RCC 7860 (cell line): Measurements from ENCODE around the gene ATP2A2.
"Not testable (repeated sequence)": the region's sequence is repeated elsewhere in the genome, so short reads cannot be mapped to it uniquely, and the experiment has no call there.

Source experiments
- DNase-seq: peaks from one replicate; pipeline ENCODE4 v3.0.0-alpha.2; 2015; ENCODE audit warnings: low spot score
- FAIRE-seq: peaks from 2 replicates; lab custom pipeline; 2012; peaks lifted over from hg19 to GRCh38; lab: Jason Lieb, UNC

Gene ATP2A2

GRCh38 chr12:110280779-110281548 is at the start of gene ATP2A2:
TSS of gene ATP2A2 (plus strand) at chr12:110281247. CDS start at chr12:110281790, 543 bp downstream.
- FAIRE-seq (no peak), DNase-seq (peak; percentile 73)

- DNase-seq, result no peak
- no peak for FAIRE-seq
Observed at GRCh38 chr12:110233212-110233903, 47.7 kb upstream of the ATP2A2 start.

DNA sequence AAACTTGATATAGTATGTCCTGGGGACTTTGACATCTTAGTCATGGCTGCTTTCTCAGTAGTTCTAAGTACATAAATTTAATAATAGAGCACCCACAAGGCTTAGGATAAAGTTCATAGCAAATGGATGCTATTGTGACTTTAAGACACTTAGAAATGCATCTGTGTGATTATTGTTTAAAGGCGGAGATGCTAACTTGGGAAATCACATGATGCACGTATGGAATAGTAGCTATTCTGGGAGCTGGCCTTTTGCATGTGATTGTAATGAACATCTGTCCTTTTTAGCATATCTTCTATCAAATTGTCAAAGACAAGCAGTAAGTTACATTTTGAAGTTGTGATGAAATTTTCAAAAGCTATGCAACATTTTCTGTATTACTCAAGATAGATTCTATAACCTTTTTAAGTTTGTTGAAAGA is 46.7 kb upstream of the ATP2A2 start:
- FAIRE-seq, result no peak
- no peak for DNase-seq

DNA sequence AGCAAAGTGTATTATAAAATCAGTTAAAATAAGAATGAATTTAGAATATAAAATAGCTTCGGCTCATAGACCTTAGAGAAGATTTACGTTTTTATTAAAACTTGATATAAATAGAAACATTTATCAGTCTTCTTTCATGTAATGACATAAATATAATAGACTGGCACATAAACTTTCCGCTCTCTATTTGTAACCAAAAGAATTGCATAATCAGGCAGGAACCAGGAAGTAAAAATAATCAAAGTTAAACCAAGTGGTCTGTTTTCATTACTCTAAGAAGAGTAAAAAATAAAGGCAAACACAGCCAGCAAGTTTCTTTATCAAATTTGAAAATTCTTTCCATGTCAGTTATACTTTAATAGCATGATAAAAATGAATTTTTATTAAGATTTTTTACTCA is 46.3 kb upstream of the ATP2A2 start:
- no peak for DNase-seq
- no peak for FAIRE-seq

DNA sequence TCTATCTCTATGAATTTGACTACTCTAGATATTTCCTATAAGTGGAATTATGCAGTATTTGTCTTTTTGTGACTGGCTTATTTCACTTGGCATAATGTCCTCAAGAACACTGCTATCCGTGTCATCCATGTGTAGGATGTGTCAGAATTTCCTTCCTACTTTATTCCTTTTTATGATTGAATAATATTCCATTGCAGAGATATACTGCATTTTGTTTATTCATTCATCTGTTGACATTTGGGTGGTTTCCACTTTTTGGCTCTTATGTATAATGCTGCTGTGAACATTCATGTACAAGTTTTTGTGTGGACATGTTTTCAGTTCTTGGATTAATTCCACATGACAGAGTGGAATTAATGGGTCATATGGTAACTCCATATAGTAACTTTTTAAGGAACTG is 45.7 kb upstream of the ATP2A2 start:
- FAIRE-seq (no peak), DNase-seq (no peak)

DNA sequence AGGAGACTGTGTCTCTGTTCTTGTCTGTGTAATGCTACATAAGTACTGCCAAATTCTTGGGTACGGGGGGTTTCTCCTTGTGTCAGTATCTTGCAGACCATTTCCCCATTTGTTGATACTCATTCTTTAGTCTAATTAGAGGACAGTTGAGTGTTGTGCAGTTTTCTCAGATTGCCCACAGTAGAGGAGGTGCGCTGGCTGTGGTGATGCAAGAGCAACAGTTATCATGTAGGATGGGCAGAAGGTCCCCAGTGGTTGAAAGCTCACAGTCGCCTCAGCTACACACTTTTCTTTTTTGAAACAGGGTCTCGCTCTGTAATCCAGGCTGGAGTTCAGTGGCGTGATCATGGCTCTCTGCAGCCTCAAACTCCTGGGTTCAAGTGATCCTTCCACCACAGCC is 37.8 kb upstream of the ATP2A2 start:
- FAIRE-seq (no peak), DNase-seq (no peak)

DNA sequence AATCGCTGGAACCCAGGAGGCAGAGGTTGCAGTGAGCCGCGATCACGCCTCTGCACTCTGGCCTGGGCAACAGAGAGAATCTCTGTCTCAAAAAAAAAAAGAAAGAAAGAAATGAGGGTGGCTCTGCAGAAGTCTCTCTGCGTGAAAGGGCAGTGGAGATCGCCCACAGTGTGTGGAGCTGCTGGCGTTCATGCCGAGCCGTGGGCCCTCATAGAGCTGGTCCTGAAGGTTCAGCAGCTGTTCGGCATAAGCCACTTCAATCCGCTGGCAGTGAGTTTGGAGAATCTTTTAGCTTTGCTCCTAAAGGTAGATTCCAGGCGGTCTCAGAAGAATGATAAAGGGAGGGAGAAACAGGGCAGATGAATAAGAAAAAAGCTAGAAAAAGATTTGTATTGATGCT is 36.7 kb upstream of the ATP2A2 start:
- FAIRE-seq (no peak), DNase-seq (no peak)

GRCh38 chr12:110244829-110245228 is 36.2 kb upstream of the ATP2A2 start:
- no peak for FAIRE-seq
- DNase-seq, result no peak

GRCh38 chr12:110245369-110245772 is 35.7 kb upstream of the ATP2A2 start:
- no peak for FAIRE-seq
- DNase-seq, result no peak

DNA sequence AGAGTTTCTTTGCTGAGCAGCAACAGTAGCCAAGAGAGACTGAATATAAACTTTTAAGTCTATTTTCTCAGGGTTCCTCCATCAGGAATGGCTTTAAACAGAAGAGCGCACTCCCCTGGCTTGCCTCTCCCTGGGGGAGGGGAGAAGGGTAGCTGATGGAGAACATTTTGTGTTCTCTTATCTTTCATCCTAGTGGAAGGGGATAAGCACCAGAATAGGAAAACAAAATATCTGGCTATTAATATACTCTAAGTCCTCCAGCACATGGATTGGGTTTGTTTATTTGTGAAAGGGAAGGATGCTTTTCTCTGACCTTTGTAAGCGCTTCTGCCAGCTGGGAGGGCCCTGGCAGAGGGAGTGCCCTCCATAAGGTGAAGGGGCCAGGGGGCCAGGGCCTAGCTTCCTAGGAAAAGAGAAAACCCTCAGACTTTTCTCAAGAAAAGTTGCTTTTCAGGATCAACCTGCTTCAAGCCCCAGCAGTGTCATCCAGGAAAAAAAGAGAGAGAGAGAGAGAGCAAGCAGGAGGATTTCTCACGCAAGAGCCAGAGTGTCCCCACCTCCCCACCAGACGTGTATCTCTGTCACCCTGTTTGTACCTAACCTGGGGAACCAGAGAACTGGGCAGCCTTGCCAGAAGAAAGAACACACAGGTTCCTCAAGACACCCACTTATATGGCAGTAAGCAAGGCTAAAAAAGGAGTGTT is 34.3 kb upstream of the ATP2A2 start:
- FAIRE-seq, result no peak
- DNase-seq, result no peak

DNA sequence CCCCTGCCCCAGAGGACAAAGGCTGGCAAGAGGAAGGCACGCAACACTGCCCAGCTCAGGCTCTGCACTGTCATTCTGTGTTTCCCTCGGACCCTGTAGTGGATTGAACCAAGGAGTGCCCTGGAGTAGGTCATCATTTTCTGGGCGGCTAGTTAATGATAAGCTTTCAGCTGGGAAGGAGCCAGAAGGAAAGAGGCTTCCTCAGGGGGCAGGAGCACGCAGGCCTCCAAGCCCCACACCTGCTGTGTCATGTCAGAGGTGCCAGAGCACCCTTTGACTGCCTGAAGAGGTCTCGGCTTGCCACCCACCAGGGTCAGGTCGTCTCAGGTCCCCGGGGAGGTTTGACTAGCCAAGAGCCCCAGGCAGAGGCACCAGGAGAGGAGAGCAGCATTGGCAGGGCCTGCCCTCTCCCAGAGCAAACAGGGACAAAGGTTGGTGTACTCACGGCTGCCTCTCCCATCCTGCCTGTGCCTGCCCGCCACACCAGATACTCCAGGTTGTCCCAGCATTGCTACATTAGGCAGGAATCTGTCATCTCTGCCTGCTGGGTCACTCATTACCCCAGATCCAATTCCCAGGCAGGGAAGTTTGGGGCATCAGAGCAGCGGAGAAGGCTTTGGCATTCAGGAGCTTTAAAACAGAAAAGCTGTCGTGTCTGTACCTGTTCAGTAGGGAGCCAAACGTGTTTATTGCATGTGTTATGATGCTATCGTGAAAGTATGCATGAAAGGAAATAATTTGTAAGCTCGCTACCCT is 33.5 kb upstream of the ATP2A2 start:
- DNase-seq, result peak; percentile 74
- FAIRE-seq, result peak; percentile 86

- DNase-seq (no peak), FAIRE-seq (no peak)
Observed at GRCh38 chr12:110248096-110248447, 33.0 kb upstream of the ATP2A2 start.

DNA sequence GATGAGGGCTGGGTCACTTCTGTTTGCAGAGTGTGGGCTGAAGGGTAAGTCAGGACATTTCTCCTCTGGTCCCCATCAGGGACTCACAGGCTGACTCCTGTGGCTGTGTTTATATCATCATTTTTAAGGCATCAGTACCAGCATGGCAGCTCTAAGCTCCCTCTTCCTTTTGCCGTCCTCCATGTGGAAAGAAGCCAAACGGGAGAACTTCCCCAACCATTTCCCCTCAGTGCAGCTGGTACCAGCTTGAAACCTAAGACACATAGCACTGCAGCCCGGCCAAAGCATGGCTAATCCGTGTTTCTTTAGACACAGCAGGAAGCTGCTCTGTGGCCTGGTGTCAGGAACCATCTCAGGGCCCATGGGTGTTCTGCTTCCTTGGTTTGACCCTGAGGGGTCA is 31.9 kb upstream of the ATP2A2 start:
- DNase-seq, result no peak
- FAIRE-seq, result no peak

GRCh38 chr12:110249716-110250225 is 31.3 kb upstream of the ATP2A2 start:
- FAIRE-seq (peak; percentile 94), DNase-seq (peak; percentile 85)

GRCh38 chr12:110251381-110251780 is 29.7 kb upstream of the ATP2A2 start:
- FAIRE-seq (no peak), DNase-seq (no peak)

DNA sequence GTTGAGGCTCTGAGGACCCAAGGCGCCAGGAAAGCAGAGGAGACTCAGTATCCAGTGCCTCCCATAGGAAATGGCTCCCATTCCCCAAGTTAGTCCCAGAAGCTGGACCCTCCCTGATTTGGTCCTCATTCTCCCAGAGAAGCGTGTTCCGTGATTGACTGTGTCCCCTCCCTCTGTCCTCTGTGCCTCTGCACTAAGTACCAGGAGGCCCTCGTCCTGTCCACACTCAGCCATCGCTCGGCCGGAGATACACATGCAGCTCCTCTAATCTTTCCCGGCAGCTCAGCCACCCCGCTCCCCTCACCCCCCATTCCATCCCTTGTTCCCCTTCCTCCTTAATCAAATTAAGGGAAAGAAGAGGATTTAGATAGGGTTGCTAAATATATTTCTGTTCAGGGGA is 28.3 kb upstream of the ATP2A2 start:
- DNase-seq, result no peak
- FAIRE-seq, result no peak

DNA sequence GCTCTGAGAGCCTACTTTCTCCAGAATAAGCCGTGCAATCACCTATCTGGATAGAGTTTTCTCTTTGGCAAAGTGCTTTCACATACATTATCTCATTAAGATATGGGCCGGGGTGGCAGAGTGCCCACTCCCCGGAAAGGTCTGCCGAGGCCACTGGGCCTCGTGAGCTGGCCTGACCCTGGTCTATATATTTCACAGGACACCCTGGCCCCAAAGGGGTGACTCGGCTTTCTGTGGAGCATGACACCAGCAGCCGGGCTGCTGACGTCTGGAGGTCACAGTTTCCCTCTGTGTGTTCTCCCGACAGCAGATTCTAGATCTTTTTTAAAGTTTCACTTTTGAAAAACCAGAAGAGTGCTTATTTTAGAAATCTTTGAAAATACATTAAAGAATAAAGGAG is 27.9 kb upstream of the ATP2A2 start:
- no peak for DNase-seq

DNA sequence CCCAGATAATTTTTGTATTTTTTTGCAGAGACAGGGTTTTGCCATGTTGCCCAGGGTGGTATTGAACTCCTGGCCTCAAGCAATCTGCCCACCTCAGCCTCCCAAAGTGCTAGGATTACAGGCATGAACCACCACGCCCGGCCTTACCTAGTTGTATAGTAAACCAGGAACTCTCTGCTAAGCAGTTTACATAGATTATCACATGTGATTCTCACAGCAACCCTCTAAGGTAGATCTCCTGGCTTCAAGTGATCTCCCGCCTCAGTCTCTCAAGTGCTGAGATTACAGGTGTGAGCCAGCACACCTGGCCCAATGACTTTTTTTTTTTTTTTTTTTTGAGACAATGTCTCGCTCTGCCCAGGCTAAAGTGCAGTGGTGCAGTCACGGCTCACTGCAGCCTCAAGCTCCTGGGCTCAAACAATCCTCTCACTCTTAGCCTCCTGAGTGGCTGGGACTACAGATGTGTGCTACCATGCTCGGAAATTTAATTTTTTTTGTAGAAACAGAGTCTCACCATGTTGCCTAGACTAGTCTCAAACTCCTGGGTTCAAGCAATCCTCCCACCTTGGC is 26.0 kb upstream of the ATP2A2 start:
- FAIRE-seq, result no peak
- DNase-seq, result no peak

More for the DNA sequence above, 27.9 kb upstream of the ATP2A2 start:
- FAIRE-seq, result no peak

DNA sequence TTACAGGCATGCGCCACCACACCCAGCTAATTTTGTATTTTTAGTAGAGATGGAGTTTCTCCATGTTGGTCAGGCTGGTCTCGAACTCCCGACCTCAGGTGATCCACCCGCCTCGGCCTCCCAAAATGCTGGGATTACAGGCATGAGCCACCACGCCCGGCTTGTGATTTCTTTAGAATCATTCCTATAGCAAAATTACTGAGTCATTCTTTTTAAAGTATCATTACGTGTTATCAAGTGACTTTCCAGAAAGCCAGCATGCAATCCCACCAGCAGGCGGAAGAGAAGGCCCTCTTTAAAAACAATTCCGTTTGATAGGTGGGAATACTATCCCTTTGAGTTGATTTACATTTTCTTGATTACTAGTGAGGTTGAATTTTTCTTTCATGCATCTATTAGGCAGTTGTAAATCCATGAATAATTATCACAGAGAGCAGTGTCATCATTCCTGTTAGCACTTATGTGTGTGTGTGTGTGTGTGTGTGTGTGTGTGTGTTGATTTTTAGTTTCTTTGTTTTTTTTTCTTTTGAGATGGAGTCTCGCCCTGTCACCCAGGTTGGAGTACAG is 25.1 kb upstream of the ATP2A2 start:
- FAIRE-seq, DNase-seq: not testable (repeated sequence)

GRCh38 chr12:110256780-110257431 is 24.1 kb upstream of the ATP2A2 start:
- DNase-seq (no peak), FAIRE-seq (no peak)
